Epidermal melanocyte (primary cell): ENCODE results near the gene C2orf80.
"Not testable (repeated sequence)": the region's sequence is repeated elsewhere in the genome, so short reads cannot be mapped to it uniquely, and the experiment has no call there.

Experiments
- DNase-seq: peaks from one replicate; pipeline ENCODE4 v3.0.0; 2011; ENCODE audit warnings: low spot score; ENCODE audit not compliant: insufficient read length

The C2orf80 gene

DNA sequence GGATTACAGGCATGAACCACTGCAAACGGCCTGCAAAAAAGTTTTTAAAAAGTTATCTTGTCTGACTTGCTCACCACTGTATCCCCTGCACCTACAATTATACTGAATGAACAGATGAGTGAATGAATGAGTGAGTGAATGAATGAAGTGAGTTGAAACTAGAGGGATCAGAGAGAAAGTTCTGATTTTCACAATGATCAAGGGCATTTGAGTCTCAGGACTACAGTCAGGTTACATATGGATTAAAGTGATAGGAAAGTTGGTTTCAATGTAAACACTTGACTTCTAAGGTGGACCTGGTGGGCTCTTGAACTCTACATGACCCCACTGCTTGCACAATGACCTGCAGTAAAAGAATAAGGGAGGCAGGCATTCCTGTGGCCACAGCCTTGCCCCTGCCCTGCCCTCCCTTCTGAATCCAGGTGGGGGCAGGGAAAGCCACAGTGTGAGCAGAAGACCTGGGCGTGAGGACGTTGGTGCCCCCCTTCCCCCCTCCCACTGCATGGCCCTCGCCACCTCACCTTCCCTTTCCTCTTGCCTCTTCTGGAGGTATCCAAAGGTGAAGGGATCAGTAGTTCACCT is 10.7 kb downstream of the C2orf80 start:
- DNase-seq: no peak

DNA sequence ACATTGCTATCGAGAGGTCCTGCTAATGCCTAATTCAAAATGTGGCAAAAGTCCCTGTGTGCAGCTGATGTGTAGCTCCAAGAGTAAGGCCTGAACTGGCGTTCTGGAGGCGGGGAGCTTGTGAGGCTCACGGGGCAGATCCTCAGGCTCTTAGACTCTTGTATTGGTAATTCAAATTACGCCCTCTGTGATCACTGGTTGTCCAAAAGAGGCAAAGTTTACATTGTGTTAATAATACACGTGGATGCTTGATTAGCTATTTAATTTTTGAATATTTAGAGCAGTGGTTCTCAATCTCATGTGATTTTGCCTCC is 14.0 kb downstream of the C2orf80 start:
- DNase-seq: no peak

DNA sequence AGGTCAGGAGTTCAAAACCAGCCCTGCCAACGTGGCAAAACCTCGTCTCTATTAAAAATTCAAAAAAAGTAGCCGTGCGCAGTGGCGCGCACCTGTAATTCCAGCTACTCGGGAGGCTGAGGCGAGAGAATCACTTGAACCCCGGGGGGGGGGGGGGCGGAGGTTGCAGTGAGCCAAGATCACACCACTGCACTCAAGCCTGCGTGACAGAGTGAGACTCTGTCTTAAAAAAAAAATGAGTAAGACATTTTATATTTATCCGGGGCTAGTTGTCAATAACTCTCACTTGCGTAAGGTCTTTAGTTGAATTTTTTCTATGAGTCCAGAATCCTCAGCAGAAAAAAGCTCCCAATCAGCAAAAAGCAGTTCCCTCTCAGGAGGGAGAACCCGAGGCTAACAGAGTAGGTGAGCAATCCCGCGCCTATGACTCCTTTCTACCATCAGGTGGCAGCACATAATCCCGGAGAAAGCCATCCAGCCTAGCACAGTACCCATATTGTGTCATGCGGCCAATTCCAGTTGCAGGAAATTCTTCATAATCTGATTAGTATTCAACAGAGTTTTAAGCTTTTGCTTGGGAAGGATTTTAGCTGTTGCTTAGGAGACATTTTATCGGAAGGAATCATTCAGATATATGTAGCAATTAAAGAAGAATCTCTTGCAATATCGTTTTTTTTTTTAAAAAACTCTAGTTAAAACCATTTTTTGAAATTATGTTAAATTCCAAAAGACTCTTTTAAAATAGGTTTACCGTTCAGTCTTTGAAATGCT is 14.6 kb downstream of the C2orf80 start:
- DNase-seq: peak; percentile 77

DNA sequence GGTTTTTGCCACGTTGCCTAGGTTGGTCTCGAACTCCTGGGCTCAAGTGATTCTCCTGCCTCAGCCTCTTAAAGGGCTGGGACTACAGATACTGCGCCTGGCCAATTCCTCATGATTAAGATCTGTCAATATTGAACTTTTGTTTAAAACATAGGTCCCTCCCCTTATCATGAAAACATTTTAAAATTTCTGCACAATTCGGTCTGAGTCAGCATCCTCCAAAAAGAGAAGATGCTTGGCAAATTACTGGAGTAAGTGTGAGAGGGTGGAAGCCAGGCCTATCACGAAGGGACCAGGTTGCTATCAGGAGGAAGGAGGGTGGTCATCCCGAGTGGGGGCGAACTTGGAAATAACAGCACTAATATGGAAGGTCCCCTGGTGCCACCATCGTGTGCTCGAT is 15.7 kb downstream of the C2orf80 start:
- DNase-seq: no peak

DNA sequence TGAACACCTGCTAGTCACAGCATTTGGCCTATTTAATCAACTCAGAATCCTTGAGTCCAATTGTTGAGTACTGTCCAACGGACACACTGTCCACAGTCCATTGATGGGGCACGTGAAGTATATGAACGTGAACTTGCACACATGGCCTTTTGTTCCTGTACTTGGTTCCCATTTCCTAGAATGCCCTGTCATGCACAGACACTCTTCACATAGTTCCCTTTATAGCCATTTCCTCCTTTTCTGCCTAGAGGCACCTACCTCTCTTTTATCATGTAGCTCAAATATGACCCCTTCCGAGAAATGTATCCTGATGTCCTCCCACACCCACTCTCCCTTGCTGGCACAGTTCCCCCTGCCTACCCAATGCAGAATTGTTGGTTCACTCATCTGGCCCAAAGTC is 17.7 kb downstream of the C2orf80 start:
- no peak for DNase-seq

DNA sequence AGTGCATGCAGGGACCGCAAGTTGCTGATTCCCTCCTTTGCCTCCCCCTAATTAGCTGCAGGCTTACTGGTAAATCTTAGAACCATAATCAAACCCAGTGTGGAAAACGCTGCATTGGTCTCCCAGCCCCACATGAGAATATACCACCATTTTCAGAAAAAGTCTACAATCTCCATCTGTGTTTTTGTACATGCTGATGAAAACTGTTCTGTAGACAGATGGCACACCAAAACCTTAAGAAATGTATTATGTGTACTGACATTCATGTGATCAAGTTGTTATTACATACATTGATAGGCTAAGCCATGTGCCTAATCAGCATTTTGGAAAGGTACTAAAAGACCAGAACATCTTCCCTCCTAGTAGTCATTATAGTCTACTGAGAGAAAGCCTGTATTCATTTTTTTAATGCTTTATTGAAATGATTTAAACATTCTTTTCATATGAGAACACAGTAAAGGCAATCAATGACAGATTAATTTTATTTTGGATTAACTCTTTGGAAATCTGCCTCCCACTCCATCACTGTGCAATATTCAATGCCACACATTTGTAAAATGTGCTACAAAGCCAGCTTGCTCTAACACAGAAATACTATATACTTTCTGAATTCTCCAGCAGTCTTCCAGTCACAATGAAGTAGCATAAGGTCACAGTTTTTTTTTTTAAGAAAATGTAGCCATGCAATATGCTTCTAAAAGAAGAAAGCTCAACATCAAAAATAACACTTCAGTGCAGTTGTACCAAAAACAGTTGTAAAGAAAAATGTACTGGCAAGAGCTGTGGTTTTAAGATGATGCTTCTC is 24.7 kb downstream of the C2orf80 start:
- DNase-seq: no peak

DNA sequence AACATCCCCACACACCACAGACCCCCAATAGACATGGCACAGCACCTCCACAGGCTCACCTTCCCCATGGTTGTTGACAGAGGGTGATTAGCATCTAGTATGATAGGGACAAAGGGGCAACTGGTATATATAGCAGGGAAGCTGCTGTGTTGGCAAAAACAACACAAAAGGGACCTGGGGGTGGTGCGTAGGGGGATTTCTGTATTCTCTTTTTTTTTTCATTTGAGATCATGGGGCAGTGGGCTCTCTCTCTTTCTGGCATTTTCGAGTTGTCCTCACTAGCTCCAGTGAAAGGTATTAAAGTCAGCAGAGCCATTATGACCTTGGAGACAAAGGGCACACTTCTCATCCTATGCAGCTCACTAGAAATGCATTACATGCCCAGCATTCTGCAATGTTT is 26.3 kb downstream of the C2orf80 start, which contains the start of gene CRYGA:
Gene CRYGA (minus strand): TSS at position 101 of the 400 bp plus-strand sequence. CDS start 33 bp downstream, at position 68.
- no peak for DNase-seq

DNA sequence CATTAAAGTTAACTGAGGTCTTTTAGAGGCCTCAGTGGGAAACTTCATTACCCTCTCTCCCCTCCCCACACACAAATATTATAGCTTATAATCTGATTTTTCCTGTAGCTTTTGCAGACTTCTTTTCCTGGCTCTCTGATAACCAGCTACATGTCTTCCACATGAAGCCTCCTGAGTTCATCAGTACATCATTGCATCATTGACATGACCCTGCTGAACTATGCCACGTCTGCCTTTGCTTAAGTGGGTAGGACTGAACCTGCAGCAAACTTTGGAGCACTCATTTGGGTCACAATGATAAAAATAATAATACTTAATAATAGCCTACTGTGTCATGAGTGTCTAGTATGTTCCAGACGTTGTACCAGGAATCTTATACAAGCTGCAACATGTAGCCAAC is 33.4 kb downstream of the C2orf80 start:
- no peak for DNase-seq

DNA sequence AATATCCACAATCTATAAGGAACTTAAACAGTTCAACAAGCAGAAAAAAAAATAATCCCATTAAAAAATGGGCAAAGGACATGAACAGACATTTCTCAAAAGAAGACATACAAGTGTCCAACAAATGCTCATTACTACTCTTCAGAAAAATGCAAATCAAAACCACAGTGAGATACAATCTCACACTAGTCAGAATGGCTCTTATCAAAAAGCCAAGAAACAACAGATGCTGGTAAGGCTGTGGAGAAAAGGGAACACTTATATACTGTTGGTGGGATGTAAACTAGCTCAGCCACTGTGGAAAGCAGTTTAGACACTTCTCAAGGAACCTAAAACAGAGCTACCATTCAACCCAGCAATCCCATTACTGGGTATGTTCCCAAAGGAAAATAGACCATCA is 36.7 kb downstream of the C2orf80 start:
- no peak for DNase-seq

DNA sequence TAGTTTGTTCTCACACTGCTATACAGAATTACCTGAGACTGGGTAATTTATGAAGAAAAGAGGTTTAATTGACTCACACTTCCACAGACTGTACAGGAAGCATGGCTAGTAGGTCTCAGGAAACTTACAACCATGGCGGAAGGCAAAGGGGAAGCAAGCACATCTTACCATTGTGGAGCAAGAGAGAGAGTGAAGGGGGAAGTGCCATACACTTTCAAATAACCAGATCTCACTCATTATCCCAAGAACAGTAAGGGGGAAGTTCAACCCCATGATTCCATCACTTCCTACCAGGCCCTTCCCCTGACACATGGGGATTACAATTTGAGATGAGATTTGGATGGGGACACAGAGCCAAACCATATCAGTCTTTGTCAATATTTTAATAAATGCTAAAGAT is 38.9 kb downstream of the C2orf80 start:
- DNase-seq: no peak

DNA sequence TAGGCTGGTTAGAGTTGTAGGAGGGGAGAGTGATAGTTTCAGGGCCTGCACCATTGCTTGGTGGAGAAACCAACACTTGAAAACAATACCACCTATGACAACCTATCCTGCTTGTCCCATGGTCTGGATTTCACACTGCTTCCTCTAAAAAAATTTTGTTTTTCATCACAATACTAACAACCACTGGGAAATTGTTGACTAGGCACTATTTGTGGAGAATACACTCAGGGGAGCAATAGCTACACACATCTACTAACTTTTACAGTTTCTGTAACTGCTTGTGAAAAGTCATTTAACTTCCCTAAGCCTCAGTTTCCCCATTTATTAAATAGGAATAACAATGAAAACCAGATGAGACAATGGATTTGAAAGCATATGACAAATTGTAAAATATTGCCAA is 39.7 kb downstream of the C2orf80 start:
- DNase-seq: no peak

DNA sequence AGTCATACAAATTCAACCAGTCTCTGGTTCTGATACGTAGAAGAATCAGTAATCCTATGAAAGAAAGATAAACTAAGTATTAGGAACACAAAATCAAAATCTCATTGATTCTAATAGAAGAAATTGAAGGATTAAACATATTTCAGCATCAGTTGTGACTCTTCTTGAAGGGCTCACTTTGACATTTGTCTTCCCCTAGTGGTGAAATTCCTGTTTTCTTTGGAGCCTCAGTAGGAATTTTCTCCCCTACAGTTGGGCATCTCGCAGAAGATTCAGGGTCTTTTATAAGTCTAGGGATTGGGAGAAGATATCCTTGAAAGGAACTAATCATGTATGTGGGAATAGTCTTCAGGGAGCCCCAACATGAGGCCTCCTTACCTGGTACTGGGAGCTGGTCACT is 41.0 kb downstream of the C2orf80 start:
- no peak for DNase-seq

DNA sequence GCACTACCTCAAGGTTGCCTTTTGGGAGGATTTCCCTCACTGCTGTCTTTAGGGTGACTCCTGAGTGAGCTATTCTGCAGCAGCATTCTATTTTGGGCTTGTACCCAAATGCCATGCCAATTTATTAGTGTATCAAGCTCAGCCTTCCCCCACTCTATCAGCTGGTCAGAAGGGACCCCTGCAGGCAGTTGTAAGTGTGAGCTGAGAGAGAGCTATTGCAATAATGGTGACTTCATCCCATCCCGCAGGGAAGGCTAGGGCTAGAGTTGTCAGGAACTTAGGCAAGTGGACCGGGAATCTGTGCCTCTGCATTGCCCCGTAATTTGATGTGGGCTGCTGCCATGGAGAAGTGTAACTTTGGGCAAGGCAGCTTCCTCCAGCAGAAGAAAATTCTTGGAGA is 42.1 kb downstream of the C2orf80 start:
- DNase-seq: no peak

DNA sequence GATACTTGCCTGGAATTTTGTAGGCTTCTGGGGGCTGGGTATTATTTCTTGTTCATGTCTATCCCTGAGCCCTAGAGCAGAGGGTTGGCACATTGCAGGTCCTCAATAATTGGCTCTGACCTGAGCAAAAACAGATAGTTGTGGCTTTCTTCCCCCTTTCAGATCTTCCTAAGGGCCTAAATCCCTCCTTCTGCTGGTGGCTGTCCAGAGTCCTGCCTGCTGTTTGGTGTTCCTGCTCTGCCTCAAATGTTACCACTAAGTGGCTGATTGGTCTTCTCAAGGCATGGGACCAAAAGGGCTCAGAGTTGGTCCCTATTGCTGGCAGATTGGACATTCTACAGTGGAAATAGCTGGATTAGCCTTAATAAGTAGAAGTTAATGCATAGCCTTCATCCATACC is 42.8 kb downstream of the C2orf80 start:
- DNase-seq: no peak

DNA sequence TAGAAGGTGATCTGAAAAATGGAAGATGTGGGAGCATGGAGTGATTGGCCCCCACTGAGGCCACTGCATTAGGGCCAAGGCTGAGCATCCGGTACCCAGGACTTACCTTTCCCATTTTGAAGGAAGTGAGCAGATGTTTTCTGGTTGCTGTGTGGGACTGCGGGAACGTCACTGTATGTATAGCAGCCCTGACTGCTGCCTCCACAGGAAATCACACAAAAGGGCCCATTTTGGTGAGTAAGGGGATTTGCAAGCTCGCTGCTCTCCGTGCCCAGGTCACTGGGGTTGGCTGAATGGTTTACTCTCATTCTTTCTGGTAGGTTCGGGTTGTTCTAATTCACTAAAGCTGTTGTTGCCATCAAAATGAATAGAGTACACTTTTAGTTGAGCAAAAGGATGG is 43.8 kb downstream of the C2orf80 start, which contains the start of gene CRYGB:
Gene CRYGB (minus strand): TSS at position 153 of the 400 bp plus-strand sequence. CDS start 38 bp downstream, at position 115.
- no peak for DNase-seq

DNA sequence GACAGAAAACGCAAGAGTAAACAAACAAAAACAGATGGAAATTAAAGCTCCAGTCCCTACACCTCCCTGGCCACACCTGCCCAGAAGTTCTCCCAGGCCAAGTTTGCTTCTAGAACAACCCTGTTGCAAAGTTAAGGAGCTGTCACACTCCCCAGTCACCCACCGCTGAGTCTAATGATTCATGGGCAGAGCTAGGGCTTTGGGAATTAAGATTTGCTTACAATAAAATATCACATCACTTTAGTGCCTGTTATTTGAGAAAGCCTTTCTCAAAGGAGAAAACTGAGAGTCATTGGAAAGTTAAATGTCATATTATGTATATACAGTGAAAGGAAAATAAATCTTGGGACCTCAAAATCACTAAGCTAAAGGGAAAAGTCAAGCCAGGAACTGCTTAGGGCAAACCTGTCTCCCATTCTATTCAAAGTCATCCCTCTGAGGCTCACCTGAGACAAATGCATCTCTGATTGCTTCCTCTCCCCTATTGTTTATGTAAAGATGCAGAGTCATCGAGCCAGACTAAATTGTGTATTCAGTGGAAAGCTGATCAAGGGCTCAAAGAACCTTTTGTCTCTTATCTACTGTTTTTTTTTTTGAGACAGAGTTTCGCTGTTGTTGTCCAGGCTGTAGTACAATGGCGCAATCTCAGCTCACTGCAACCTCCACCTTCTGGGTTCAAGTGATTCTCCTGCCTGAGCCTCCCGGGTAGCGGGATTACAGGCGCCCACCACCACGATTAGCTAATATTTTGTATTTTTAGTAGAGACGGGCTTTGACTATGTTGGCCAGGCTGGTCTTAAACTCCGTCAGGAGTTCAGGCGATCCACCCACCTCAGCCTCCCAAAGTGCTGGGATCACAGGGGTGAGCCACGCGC is 46.7 kb downstream of the C2orf80 start:
- no peak for DNase-seq

DNA sequence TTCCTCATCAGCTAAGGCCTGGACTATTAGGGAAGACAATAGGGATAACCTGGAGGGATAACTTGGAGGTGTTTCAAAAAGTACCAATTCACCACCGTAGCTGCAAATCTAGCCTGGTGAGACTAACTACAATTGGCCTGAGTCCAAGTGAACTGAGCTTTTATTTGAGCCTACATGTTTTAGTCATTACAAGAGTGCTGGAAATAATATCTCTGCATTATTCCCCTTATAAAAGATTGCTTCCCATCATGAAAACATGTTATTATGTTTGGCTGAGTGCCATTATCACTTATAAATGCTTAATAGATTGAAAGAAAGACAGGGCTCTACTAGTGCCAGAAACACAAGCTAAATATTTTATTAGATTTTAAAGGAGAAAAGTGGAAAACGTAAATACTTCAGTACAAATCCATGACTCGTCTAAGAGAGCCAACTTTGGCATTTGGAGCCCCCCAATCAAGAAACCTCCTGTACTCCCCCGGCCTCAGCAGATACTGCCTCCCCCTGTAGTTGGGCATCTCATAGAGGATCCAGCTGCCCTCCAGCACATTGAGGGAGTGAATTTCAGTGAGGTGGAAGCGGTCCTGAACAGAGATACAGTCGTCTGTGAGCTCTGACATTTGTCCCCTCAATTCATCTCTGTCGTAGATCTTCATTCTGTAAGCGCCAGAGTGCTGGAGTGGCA is 47.4 kb downstream of the C2orf80 start:
- no peak for DNase-seq

DNA sequence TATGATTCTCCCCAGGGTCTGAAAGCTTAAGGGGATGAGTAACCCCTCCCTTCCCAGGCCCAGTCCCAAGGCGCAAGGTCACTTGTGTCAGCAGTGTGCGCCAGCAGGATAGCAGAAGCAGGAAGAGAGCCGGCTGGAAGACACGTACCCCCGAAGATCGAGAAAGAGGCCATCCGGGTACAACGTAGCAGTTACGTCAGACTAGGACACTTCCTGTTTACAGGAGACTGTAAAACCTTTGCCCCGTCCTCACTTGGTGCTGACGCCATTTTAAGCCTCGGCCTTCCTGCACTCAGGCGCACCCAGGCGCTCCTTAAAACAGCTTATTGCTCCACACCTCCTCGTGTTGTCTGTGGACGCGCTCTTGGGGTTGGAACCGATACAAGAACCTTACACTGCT is 50.4 kb downstream of the C2orf80 start:
- no peak for DNase-seq

DNA sequence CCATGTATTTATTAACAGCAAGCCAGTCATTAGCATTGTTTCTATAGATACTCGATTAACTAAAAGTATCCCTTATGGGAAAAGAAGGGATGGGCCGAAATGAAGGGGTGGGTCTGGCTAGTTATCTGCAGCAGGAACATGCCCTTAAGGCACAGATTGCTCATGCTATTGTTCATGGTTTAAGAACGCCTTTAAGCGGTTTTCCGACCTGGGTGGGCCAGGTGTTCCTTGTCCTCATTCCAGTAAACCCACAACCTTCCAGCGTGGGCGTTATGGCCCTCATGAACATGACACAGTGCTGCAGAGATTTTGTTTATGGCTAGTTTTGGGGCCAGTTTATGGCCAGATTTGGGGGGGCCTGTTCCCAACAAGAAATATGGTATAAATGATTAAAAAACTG is 51.5 kb downstream of the C2orf80 start:
- not testable (repeated sequence) for DNase-seq

DNA sequence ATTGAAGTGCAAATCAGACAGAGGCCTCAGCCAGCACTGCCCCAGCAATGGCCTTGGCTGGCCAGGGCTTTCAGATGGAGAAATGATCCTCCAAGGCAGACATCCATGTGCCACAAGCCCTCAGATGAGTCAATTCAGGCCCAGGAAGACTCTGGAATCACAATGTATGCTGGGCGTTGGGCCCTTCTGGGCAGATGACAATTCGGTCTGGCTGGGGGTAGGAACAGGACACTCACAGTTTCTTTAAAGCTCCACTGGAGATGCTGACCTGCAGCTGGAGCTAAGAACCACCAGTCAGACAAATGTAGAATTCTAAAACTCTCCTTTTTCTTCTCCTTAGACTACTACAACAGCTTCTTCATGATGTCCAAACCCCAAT is 53.1 kb downstream of the C2orf80 start:
- no peak for DNase-seq
